Gastroesophageal sphincter (tissue), 4 donors: ENCODE data around the gene TMEM222. TPM values are rescaled to one million over a fixed set of nuclear protein-coding genes. Genes with fewer than 3 reads are reported as not detected.

Source experiments
- ATAC-seq: fragments of 150-250 bp; one replicate; pipeline ENCODE4 v1.9.1; 2016; ENCODE audit warnings: mild to moderate bottlenecking, moderate library complexity
- H3K27ac ChIP-seq, 4 donors: fragments of 200-600 bp; sonication (generic) in 3 of 4; 1 replicate in 3 of 4; 2 replicates in 1 of 4; pipeline ENCODE4 v1.5.1; 2016 to 2019
- H3K27me3 ChIP-seq: fragments of 200-600 bp; sonication (generic); one replicate; pipeline ENCODE4 v1.5.1; 2019
- H3K36me3 ChIP-seq, 2 donors: fragments of 200-600 bp; sonication (generic); one replicate each; pipeline ENCODE4 v1.5.1; 2019; ENCODE audit warnings: control low read depth in 1 of 2
- H3K4me1 ChIP-seq, 3 donors: fragments of 200-600 bp; sonication (generic); 1 replicate in 2 of 3; 2 replicates in 1 of 3; pipeline ENCODE4 v1.5.1; 2016 to 2019; ENCODE audit warnings: control low read depth in 2 of 3
- H3K4me3 ChIP-seq, 2 donors: fragments of 200-600 bp; sonication (generic); one replicate each; pipeline ENCODE4 v1.5.1; 2019; ENCODE audit warnings: mild to moderate bottlenecking in 1 of 2, moderate library complexity in 1 of 2
- H3K9me3 ChIP-seq, 3 donors: fragments of 200-600 bp; sonication (generic); one replicate each; pipeline ENCODE4 v1.5.1; 2017 to 2019; ENCODE audit warnings: control low read depth in 2 of 3
- CTCF ChIP-seq, 4 experiments: fragments of 200-600 bp in 2 of 4; fragments of 450-650 bp in 2 of 4; sonication (generic) in 1 of 4; IDR thresholded peaks; one replicate each; pipeline ENCODE4 v1.5.1; 2017 to 2019; ENCODE audit warnings: antibody characterized with exemption in 4 of 4, mild to moderate bottlenecking in 2 of 4, moderate library complexity in 2 of 4
- EP300 ChIP-seq: sonication (generic); formaldehyde crosslinking; IDR thresholded peaks from one replicate; pipeline ENCODE4 v1.6.1; 2017; ENCODE audit warnings: antibody characterized with exemption, mild to moderate bottlenecking
- POLR2A ChIP-seq, 2 donors: fragments of 450-650 bp; IDR thresholded peaks; one replicate each; pipeline ENCODE4 v1.6.1; 2017; ENCODE audit warnings: antibody characterized with exemption in 2 of 2, mild to moderate bottlenecking in 2 of 2, moderate library complexity in 1 of 2
- POLR2AphosphoS5 ChIP-seq: sonication (generic); formaldehyde crosslinking; IDR thresholded peaks from one replicate; pipeline ENCODE4 v1.6.1; 2017; ENCODE audit warnings: antibody characterized with exemption
- WGBS, 2 donors: methylation state at CpG; one replicate each; pipeline ENCODE4 v1.1.5; 2018; ENCODE audit warnings: low coverage in 1 of 2; 5-methylcytosine and 5-hydroxymethylcytosine counted together
- total RNA-seq, 4 donors: library from RNA; depleted of rRNA; stranded (reverse); fragments of >200 nt; gene quantifications; one replicate each; pipeline ENCODE4 v1.1.0, GENCODE V29; 2016

TMEM222 gene
- total RNA-seq, 4 donors from 2014 or later = 15.6 to 28.6 (median 24.1) TPM

GRCh38 chr1:27342778-27343638 is 21.0 kb downstream of the TMEM222 start:
- TF ChIP-seq CTCF (IDR thresholded peaks at IDR 0.05) (no peak), POLR2A (IDR thresholded peaks at IDR 0.05) (no peak), POLR2AphosphoS5 (no peak), EP300 (no peak)
- H3K27me3 ChIP-seq = peaks cover 15% of the 10 kb centered on the region
- H3K9me3 ChIP-seq = no peaks in the 10 kb centered on the region
- no peaks in the 10 kb centered on the region for H3K4me1 ChIP-seq
- no peak for ATAC-seq
- H3K4me3 ChIP-seq = peak overlapping the region in 1 of 2 donors; percentile 19
- peaks cover 0 to 8% of the 10 kb centered on the region in 2 donors for H3K36me3 ChIP-seq
- 83 to 87% methylated on average over 1 to 2 of the region's 31 CpGs for WGBS, 2 donors
- H3K27ac ChIP-seq = no peak overlapping the region

- no peak for ATAC-seq
- no peaks in the 10 kb centered on the region for H3K9me3 ChIP-seq
- no peaks in the 10 kb centered on the region for H3K4me1 ChIP-seq
- H3K4me3 ChIP-seq = no peak overlapping the region
- TF ChIP-seq EP300 (no peak), POLR2A (IDR thresholded peaks at IDR 0.05) (no peak), POLR2AphosphoS5 (no peak), CTCF (IDR thresholded peaks at IDR 0.05) (no peak)
- no peak overlapping the region for H3K27ac ChIP-seq
- peaks cover 20% of the 10 kb centered on the region for H3K27me3 ChIP-seq
- 80 to 83% methylated on average over 5 of the region's 5 CpGs for WGBS, 2 donors
- peaks cover 0 to 2% of the 10 kb centered on the region in 2 donors for H3K36me3 ChIP-seq
Observed at GRCh38 chr1:27343639-27344025, 21.7 kb downstream of the TMEM222 start.

GRCh38 chr1:27345272-27345671 is 23.3 kb downstream of the TMEM222 start:
- no peak overlapping the region for H3K4me3 ChIP-seq
- peaks cover 37% of the 10 kb centered on the region for H3K27me3 ChIP-seq
- no peak overlapping the region for H3K27ac ChIP-seq
- H3K9me3 ChIP-seq = no peaks in the 10 kb centered on the region
- ATAC-seq = no peak
- H3K36me3 ChIP-seq = no peaks in the 10 kb centered on the region
- peaks cover 0 to 14% (median 10%) of the 10 kb centered on the region in 3 donors for H3K4me1 ChIP-seq
- TF ChIP-seq POLR2AphosphoS5 (no peak), POLR2A (IDR thresholded peaks at IDR 0.05) (no peak), EP300 (no peak), CTCF (IDR thresholded peaks at IDR 0.05) (no peak)
- WGBS, 2 donors = 93% methylated on average over 3 of the region's 12 CpGs; no CpG with 5 or more reads in 1 of the 2 donors

GRCh38 chr1:27346357-27346756 is 24.4 kb downstream of the TMEM222 start:
- no peak for TF ChIP-seq CTCF (IDR thresholded peaks at IDR 0.05)
- TF ChIP-seq POLR2A (IDR thresholded peaks at IDR 0.05) = no peak
- TF ChIP-seq EP300 = no peak
- no peak for TF ChIP-seq POLR2AphosphoS5
- ATAC-seq = no peak
- WGBS, 2 donors = 100% methylated on average over 1 to 5 of the region's 8 CpGs
- Histone ChIP-seq H3K27me3 (peaks cover 46% of the 10 kb centered on the region), H3K9me3 (no peaks in the 10 kb centered on the region), H3K27ac (no peak overlapping the region), H3K4me1 (peaks cover 0 to 25% (median 20%) of the 10 kb centered on the region in 3 donors), H3K36me3 (no peaks in the 10 kb centered on the region), H3K4me3 (no peak overlapping the region)
